ENCODE data around the gene FAM180A.

DNA sequence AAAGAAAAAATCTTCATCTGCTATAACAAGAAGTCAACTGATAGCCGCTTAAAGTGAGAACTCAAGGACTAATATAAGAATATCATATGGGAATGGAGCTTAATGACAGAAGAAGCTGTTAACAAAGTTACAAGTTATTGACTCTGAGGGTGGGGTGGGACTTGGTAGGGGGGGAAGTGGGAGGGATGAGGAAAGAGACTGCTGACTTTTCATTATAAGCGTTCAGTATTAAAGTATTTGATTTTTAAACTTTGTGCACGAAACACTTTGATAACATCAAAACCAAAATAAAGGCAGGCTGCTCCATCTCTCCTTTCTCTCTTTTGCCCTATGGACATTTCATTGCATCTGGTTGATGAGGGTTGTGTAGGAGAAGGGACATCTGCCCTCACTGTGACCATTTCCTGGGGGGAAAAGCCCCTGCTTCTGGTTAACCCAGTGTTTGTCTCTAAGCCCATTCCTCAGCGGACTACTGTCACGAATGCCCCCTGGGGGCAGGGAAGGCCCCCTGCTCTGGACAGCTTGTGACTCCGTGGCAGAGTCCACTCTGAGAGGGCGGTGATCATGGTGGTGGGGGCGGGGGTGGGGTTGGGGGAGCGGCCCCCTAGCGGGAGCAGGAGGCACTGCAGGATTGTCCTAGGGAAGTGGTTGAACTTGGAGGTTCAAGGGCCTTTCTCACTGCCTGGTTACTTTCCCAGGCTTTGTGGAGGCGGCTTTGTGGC lies 38.0 kb downstream of the FAM180A start:
- TF ChIP-seq, protein P1, sequence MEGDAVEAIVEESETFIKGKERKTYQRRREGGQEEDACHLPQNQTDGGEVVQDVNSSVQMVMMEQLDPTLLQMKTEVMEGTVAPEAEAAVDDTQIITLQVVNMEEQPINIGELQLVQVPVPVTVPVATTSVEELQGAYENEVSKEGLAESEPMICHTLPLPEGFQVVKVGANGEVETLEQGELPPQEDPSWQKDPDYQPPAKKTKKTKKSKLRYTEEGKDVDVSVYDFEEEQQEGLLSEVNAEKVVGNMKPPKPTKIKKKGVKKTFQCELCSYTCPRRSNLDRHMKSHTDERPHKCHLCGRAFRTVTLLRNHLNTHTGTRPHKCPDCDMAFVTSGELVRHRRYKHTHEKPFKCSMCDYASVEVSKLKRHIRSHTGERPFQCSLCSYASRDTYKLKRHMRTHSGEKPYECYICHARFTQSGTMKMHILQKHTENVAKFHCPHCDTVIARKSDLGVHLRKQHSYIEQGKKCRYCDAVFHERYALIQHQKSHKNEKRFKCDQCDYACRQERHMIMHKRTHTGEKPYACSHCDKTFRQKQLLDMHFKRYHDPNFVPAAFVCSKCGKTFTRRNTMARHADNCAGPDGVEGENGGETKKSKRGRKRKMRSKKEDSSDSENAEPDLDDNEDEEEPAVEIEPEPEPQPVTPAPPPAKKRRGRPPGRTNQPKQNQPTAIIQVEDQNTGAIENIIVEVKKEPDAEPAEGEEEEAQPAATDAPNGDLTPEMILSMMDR (IDR thresholded peaks at IDR 0.05 in 8 of 11, conservative IDR thresholded peaks at IDR 0.05 in 3 of 11), result peak in 7 of 11 experiments; percentile 15 to 67 (median 60)
- no peak for TF ChIP-seq POLR2A (IDR thresholded peaks at IDR 0.05)
- TF ChIP-seq POLR2AphosphoS5 (IDR thresholded peaks at IDR 0.05), result no peak

Measured in spleen (tissue), 7 donors.